B cell (primary cell): Measurements from ENCODE around the gene VOPP1.

Experiments used
- CTCF ChIP-seq: fragments of 200-600 bp; IDR thresholded peaks from one replicate; pipeline ENCODE4 v1.8.0; 2022; ENCODE audit warnings: antibody characterized with exemption, mild to moderate bottlenecking
- EZH2 ChIP-seq: IDR thresholded peaks from 2 replicates; pipeline ENCODE4 v1.6.1; 2012; ENCODE audit warnings: borderline replicate concordance, low read depth, mild to moderate bottlenecking, moderate library complexity, low read length; ENCODE audit not compliant: insufficient read depth, poor library complexity, severe bottlenecking

- TF ChIP-seq CTCF (no peak), EZH2 (no peak)
These were observed 23.2 kb upstream of the VOPP1 start for GRCh38 chr7:55595511-55595910.
